Measurements from ENCODE around the gene PANX2.
"Not testable (repeated sequence)": the region's sequence is repeated elsewhere in the genome, so short reads cannot be mapped to it uniquely, and the experiment has no call there.

Gene PANX2, protein sequence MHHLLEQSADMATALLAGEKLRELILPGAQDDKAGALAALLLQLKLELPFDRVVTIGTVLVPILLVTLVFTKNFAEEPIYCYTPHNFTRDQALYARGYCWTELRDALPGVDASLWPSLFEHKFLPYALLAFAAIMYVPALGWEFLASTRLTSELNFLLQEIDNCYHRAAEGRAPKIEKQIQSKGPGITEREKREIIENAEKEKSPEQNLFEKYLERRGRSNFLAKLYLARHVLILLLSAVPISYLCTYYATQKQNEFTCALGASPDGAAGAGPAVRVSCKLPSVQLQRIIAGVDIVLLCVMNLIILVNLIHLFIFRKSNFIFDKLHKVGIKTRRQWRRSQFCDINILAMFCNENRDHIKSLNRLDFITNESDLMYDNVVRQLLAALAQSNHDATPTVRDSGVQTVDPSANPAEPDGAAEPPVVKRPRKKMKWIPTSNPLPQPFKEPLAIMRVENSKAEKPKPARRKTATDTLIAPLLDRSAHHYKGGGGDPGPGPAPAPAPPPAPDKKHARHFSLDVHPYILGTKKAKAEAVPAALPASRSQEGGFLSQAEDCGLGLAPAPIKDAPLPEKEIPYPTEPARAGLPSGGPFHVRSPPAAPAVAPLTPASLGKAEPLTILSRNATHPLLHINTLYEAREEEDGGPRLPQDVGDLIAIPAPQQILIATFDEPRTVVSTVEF

DNA sequence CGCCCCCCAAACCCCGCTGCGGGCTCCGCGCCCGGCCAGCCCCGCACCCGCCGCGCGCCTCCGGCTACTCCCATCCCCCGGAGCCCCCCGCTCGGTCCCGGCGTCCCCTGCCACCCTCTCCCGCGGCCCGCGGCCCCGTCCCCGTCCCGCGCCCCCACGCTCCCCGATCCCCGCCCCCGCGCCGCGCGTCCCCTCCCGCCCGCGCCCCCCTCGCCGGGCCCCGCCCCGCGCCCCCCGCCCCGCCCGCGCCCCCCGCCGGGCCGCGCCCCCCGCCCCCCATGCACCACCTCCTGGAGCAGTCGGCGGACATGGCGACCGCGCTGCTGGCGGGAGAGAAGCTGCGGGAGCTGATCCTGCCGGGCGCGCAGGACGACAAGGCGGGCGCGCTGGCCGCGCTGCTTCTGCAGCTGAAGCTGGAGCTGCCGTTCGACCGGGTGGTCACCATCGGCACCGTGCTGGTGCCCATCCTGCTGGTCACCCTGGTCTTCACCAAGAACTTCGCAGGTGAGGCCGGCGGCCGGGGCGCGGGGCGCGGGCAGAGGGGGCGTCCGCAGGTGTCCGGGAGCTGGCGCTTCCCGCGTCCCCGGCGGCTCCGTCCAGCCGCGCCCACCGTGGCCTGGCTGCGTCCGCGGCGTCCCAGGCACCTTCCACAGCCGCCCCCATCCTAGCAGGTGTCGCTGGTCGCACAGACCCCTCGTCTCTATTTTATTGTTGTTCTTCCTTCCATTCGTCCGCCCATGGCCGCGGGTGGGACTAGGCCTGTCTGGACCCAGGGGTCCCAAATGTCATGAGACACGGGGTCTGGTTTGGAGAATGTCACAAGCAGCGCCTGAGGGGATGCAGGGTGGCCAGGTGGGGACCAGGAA is at the start of gene PANX2:
Gene PANX2, plus strand, starts transcription at position 279 of the 866 bp plus-strand sequence. Its CDS starts 0 bp downstream, at position 279.
- peak within 1 kb of the TSS; percentile 78 for H3K4me3 ChIP-seq (ENCODE audit: low read depth, low read length)

DNA sequence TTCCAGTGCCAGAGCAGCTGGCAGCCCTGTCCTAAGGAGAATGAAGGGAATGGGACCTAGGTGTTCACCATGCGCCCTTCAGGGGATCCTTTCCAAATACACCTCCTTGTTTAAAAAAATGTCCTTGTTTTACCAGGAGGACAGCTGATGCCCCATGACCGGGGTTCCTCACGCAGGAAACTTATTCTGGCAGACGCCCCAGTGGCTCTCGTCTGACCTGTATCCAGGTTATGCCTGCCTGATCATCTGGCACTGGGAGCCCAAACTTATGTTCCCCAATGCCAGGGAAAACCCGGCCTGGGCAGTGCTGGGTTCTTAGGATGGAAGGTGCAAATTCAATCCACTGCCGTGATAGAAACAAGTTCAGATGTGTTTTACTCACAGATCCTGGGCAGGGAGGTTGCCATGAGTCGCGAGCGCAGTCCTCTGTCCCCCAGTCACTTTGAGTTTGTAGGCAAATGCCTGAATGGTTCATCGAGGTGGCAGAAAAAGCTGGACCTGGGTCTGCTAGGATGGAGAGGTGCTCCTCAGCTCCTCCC is 49.3 kb upstream of the PANX2 start:
- no peak overlapping the region for H3K4me3 ChIP-seq (ENCODE audit: low read depth, low read length)

DNA sequence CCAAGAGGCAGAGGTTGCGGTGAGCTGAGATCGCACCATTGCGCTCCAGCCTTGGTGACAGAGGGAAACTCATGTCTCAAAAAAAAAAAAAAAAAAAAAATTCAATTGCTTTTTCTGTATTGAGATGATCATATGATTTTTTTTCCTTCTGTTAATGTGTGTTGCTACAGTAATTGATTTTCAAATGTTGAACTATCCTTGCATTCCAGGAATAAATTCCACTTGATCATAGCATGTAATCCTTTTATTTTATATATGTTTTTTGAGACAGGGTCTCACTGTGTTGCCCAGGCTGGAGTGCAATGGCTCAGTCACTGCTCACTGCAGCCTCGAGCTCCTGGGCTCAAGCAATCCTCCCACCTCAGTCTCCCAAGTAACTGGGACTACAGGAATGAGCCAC is 47.4 kb upstream of the PANX2 start:
- no peak overlapping the region for H3K4me3 ChIP-seq (ENCODE audit: low read depth, low read length)

DNA sequence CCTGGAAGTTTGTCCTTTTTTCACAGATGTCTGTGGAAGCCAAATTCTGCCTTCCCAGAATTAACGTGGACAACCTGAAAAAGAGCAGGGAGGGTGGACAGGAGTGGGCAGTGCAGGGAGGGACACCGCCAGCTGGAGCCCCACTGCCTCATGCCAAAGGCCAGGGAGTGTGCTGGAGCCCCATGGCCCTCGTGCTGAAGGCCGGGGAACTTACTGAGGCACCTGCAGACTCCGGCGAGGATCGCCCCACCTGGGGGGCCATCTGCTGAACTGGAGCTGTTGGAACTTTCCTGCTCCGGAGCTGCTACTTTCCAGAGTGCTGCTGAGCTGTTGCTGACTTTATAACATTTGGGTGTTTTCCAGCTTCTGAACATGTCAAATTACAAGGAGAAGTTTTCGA is 45.5 kb upstream of the PANX2 start:
- H3K4me3 ChIP-seq (ENCODE audit: low read depth, low read length): no peak overlapping the region

DNA sequence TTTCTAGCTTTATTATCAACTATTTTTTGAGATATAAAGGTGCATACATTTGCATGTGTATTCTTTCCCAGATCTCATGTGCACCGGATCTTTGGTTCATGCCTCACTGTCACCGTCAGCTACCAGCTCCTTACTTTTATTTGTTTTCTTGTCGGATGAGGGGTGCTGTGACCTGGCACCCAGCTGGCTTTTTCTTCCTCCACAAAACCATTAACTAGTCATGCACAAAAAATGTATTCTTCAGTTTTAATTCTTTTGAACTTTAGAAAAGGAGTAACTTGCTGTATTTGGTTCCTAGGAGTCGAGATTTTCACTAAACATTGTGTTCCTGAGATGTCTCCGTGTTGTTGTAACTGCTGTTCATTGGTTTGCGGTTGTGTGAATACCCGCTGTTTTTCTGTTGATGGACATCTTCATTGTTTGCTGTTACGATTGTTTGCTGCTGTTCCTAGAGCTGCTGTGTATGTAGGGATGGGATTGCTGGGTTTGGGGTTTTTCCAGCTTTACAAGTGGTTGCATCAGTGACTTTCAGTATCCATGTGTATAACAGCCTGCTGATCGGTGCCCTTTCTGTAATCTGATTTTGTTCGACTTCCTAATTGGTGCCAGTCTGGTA is 41.3 kb upstream of the PANX2 start:
- no peak overlapping the region for H3K4me3 ChIP-seq (ENCODE audit: low read depth, low read length)

DNA sequence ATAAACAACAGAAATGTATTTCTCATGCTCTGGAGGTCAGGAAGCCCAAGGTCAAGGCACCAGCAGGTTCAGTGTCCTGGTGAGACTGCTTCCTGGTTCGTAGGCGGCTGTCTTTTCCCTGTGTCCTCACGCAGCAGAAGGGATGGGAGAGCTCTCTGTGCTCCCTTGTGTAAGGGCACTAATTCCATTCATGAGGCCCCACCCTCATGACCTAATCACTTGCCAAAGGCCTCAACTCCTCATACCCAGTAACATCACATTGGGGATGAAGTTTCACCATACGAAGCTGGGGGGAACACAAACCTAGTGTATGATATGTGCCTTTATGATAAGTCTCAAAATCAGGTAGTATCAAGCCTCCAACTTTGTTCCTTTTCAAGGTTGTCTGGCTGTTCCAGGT is 38.6 kb upstream of the PANX2 start:
- H3K4me3 ChIP-seq (ENCODE audit: low read depth, low read length): no peak overlapping the region

DNA sequence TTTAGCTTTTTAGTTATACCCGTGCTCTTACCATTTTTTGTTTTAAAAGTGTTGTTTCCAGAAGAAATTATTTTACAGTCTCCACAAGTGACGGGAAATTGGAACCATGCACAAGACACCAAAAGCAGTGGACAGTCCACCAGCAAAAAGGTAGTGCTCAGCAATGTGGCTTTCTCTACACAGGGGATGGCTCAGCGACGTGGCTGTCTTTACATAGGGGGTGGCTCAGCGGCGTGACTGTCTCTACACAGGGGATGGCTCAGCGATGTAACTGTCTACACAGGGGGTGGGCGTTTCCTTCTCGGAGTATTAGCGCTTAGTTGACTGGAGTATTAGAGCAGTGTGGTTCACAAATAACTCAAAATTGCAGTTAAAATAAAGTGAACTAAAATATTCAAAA is 36.0 kb upstream of the PANX2 start:
- no peak overlapping the region for H3K4me3 ChIP-seq (ENCODE audit: low read depth, low read length)

DNA sequence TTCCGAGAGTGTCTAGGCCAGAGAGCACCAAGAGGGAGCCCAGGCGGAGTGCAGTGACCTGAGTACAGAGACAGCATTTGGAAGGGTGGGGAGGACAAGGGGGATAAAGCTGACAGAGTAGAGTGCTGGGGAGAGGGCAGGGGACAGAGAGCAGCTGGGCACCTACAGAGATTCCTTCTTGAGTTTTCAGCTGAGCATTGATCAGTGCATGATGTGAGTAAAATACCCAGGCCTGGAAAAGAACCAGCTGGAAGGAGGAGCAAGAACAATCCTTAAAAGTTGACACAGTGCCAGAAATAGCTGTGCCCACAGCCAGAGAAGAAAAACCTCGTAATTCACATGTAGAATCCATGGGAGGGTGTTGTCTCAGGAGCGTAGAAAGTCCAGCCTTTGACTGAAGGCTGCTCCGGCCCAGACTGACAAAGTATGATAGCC is 33.9 kb upstream of the PANX2 start:
- no peak overlapping the region for H3K4me3 ChIP-seq (ENCODE audit: low read depth, low read length)

DNA sequence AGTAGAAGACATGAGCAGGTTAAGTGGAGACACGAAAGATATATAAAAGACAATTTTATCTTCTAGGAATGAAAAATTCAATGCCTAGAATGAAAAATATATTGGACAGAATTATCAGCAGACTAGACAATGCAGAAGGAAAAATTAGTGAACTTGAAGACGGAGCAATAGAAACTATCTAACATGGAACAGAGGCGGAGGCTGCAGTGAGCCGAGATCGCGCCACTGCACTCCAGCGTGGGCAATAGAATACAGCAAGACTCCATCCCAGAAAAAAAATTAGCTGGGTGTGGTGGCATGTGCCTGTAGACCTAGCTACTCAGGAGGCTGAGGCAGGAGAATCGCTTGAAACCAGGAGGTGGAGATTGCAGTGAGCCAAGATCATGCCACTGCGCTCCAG is 33.3 kb upstream of the PANX2 start:
- H3K4me3 ChIP-seq (ENCODE audit: low read depth, low read length): not testable (repeated sequence)

DNA sequence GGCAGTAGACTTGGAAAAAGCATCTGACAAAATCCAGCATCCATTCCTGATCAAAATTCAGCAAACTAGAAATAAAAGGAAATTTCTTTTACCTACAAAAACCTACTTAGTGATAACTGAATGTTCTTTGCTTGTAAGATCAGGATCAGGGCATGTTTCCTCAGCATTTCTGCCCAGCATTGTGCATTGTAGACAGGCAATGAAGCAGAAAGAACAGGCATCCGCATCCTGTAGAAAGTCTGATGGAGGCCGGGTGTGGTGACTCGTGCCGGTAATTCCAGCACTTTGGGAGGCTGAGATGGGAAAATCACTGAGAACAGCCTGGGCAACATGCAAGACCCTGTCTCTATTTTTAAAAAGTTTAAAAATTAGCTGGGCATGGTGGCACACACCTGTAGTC is 32.5 kb upstream of the PANX2 start:
- no peak overlapping the region for H3K4me3 ChIP-seq (ENCODE audit: low read depth, low read length)

DNA sequence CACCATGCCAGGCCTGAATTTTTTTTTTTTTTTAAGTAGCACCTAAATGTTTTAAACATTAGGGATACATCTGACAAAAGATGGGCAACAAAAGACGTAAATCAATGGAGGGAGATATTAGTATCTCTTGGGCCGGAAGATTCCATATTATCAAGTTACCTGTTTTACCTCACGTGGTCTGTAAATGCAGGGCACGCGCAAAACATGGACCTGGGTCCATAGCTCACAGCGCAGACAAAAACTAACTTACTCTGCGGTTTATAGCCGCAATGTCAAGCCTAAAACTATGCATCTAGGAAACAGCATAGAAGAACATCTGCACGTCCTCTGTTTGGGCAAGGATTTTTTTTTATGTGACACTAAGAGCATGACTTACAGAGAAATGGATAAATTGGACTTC is 31.5 kb upstream of the PANX2 start:
- no peak overlapping the region for H3K4me3 ChIP-seq (ENCODE audit: low read depth, low read length)

DNA sequence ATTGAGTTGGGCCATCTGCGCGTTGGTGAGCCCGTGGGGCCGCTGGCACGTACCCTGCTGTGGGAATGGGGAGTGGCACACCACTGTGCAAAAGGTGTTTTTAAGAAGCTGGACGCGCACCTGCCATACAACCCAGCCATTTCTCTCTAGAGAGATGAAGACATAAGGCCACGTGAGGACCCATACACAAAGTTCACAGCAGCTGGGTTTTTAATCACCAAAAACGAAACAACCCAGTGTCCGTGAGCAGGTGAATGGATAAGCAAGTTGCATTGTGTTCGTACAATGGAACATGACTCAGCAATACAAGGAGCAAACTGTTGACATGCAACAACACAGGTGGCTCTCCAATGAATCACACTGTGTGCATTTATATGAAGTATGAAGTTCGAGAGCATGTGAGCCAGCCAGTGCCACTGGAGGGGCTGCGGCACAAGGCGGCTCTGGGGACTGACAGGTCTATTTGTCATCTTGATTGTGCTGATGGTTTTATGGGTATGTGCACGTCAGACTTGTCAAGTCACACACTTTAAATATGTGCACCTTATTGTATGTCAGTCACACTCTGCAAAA is 30.6 kb upstream of the PANX2 start:
- no peak overlapping the region for H3K4me3 ChIP-seq (ENCODE audit: low read depth, low read length)

DNA sequence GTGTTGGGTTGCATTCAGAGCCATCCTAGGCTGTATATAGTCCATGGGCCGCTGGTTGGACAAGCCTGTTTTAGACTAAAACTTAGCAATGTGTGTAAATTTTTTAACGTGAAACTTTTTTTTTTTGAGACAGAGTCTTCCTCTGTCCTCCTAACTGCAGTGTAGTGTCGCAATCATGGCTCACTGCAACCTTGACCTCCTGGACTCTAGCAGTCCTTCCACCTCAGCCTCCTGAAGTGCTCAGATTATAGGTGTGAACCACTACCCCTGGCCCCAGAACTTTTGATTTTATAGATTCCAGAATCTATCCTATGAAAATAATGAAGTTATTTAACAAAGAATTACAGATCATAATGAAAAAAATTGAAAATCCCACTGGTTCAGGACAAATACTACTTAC is 29.9 kb upstream of the PANX2 start:
- H3K4me3 ChIP-seq (ENCODE audit: low read depth, low read length): no peak overlapping the region

DNA sequence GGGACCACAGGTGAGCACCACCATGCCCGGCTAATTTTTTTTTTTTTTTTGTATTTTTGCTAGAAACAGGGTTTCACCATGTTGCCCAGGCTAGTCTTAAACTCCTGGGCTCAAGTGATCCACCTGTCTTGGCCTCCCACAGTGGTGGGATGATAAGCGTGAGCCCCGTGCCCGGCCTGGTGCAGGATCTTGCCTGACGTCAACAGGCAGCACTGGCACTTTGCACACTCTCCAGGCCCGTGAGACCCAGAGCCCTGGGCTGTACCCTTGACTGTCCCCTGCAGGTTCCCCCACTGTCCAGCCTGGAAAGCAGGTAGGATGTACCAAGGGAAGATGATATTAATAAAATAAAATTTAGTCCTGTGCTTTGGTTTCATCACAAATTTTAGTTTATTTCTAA is 29.1 kb upstream of the PANX2 start:
- no peak overlapping the region for H3K4me3 ChIP-seq (ENCODE audit: low read depth, low read length)

DNA sequence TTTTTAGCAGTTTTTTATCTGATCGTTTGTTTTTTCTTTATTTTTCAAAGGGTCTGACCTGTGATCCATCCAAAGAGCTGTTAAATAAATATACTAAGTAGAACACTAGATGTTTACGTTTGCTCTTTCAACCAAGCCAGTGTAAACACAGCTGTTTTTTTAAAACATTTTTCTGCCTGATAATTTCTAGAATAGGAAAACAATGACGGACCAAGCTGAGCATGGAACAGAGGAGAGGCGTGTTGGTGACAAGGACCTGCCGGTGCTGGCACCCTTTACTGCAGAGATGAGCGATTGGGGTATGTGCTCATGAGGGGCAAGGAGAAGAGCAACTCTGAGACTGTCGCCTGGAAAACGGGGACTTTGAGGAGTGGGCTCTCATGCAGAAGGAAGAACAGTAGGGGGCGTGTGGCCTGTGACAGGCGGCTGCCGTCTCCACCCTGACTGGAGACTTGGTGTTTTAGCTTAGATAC is 28.6 kb upstream of the PANX2 start:
- no peak overlapping the region for H3K4me3 ChIP-seq (ENCODE audit: low read depth, low read length)

DNA sequence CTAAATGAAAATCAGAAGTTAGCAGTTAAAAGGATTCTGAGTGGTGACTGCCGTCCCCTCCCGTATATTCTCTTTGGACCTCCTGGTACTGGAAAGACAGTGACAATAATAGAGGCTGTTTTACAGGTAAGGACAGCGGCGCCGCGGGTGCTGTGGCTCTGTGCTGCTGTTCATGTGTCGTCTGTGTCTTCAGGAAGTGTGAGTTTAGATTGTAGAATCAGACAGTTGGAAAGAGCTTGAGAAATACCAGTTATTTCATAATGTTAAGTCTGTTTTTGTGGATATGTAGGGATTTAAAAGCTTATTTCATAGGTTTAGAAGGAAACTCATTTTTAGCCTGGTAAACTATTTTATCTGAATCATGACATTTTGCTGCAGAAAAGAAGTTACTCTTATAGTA is 27.4 kb upstream of the PANX2 start:
- H3K4me3 ChIP-seq (ENCODE audit: low read depth, low read length): no peak overlapping the region

DNA sequence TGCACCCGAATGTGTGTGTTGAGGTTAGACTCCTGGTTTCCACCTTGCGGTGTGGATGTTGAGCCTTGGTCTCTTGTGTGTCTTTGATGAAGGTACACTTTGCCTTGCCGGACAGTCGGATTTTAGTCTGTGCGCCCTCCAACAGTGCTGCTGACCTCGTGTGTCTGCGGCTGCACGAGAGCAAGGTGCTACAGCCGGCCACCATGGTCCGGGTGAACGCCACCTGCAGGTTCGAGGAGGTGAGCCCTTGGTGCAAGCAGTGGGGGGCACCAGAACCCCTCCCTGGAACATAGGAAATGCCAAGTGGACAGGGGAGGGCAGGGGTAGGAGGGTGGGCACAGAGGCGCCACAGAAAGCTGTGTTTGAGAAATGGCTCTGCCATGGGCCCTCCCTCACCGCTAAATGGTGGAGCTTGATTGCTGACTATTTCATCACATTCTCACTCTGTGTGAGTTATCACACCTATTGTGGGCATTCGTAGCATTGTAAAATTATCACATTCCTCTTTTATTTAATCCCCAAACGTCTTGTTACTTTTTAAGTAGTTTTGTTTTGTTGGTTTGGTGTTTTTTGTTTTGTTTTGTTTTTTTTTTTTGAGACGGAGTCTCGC is 26.4 kb upstream of the PANX2 start:
- no peak overlapping the region for H3K4me3 ChIP-seq (ENCODE audit: low read depth, low read length)

DNA sequence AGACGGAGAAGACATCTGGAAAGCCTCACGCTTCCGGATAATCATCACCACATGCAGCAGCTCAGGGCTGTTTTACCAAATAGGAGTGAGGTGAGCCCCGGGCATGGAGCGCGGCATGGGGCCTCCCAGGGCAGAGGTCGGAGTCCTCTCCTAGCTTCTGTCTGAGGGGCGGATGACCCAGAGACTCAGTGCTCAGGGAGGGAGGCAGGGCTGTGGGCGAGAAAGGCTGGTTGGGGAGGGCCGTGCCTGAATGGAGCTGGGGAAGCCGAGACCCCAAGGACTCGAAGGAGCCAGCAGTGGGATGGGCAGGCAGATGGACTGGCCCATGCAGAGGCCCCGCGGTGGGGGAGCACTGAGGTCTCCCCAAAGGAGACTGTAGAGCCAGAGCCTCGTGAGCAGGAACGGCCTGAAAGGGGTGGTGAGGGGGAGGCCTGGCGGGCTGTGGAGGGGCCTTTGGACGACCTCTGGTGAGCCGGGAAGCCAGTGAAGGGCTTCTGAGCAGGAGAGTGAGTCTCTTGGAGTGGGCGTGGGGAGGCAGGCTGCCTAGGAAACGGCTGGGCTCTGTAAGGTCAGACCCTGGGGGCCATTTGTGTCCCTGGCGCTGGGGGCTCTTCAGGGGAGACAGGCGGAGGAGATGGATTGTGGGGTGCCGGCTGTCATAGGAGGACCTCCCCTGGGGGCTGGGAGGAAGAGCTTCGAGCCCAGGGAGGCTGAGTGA is 24.7 kb upstream of the PANX2 start:
- no peak overlapping the region for H3K4me3 ChIP-seq (ENCODE audit: low read depth, low read length)

Data from iPS-11a (cell line).